NK-92 (cell line): ENCODE results near the gene HDAC10.
"Not testable (repeated sequence)": the region's sequence is repeated elsewhere in the genome, so short reads cannot be mapped to it uniquely, and the experiment has no call there.

Source experiments
- DNase-seq: peaks from one replicate; lab custom pipeline; 2025; ENCODE audit not compliant: unreplicated experiment; lab: John Stamatoyannopoulos, UW

Gene HDAC10

DNA sequence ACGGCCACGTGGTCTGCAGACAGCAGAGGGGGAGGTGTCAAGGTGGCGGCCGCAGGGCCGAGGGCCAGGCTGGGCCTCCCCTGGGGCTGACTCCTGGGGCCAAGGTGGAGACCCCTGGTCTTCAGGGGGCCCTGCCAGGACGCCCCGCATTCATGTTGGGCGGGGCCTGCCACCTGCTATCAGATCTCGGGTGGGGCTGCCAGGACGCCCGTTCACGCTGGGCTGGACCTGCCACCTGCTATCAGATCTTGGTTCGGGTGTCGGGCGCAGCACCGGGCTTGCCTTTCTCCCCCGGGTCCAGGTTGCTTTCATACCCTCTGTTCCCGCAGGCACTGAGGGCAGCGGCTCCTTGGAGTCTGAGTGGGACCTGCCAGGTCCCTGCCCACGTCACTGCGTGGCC lies 35.2 kb upstream of the HDAC10 start:
- no peak for DNase-seq

DNA sequence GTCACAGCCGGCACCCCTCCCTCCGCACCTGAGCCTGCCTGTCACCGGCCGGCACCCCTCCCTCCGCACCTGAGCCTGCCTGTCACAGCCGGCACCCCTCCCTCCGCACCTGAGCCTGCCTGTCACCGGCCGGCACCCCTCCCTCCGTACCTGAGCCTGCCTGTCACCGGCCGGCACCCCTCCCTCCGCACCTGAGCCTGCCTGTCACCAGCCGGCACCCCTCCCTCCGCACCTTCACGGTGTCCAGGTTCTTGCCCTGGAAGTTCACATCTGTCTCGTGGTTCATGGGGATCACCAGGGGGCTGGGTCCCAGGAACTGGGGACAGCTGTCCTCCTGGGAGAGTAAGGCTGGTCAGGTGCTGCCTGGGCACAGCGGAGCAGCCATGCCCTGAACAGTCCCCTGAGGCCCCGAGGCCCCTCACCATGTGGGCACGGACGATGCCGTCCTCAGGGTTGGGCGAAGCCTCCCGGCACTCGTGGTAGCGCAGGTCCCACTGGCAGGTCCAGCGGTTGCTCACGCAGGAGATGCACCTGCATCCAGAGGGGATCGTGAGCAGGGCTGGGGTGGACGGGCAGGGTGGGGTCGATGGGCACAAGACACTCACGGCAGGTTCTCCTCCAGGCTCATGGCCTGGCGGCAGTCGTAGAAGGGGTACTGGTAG lies 34.6 kb upstream of the HDAC10 start:
- no peak for DNase-seq

DNA sequence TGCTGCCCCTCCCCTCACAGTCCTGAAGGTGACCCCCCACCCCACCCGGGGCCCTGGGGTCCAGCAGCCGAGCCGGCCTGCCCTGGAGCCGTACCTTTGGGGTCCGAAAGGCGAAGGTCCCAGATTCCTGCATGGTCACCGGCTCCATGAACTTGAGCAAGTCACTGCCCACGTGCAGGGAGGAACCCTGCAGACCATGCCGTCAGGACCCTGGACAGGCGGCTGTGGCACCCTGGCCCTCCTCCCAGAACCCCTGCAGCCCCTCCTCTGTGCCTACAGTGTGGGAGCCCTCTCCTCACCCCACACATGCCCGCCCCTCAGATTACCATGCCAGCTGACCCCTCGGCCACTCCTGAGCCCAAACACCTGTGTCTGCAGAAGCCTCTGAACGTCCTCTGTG lies 33.4 kb upstream of the HDAC10 start:
- DNase-seq = no peak

DNA sequence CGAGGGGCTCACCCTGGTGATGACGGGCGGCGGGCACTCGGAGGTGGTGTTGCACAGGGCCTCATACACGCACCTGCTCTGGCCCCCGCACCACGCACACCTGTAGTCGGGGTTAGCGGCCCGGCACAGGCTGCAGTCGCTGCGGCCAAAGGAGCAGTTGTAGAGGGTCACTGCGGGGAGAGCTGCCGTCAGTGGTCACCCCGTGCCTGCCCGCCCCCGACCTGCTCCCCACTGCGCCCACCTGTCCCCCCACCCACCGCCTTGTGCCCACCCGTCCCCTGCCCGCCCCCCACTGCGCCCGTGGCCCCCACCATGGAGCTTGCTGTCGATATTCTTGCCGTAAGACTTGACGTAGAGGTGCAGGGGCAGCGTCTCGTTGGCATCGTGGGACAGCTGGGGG lies 32.8 kb upstream of the HDAC10 start:
- DNase-seq = no peak

DNA sequence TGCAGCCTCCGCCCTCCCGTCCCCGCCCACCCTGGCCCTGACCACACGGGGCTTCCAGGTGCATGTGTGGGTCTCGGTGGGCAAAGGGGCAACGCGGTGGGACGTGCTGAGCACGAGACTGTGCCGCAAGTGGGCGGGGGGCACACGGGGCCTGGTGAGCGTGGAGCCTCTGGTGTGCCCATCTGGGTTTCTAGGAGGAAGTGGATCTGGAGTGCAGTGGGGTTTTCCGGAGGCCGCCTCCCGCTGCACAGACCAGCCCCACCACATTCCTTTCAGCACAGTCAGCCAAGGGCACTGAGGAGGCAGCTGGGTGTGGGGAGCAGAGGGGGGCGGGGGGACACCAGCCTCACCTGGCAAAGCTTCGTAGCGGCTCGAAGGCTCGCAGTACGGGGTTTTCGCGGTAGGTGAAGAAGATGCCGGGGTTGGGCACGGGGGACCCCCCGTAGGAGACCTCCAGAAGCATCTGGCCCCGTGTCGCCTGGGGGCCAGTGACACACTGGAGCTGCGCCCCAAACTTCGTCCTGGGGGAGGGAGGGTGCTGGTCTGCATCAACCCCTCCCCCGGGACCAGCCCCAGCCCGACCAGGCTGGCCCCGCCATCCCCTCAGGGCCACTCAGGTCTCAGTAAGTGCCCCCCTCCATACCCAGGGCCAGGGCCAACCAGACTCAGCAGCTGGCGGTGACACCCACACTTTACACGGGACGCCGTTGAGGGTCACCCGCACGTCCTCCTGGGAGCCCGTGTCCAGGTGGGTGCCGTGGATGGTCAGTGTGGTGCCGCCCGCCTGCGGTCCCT lies 31.5 kb upstream of the HDAC10 start:
- DNase-seq = no peak

DNA sequence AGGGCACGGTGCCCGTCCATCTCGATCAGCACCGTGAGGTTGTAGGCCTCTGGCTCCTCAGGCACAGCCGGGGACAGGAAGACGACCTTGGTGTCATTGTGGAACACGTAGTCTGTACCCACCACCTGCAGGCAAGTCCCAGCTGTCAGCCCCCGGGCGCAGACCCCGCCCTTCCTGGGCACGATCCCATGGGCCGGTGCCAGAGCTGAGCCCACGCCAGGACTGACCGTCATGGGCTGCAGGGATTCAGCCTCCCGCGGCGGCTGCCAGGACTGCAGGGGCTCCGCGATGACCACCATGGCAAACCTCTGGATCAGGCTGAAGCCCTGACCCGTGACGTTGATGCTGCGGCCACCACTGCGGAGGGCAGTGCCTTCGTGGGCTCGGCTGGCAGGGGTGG lies 30.9 kb upstream of the HDAC10 start:
- DNase-seq = no peak

DNA sequence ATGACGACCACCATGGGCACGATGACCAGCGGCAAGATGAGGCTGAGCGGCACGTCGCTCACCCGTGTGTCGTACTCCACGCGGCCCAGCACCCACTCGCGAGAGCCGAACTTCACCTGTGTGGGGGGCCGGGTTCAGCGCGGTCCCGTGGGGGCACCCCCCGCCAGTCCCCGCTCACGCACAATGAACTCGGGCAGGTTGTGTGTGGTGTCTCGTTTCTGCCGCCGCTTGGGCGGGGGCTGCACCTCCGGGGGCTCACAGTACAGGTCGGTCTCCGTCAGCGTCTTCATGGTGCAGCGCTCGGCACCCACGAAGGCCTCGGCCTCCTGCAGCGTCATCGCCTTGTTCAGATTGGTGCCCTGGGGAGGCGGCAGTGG lies 30.3 kb upstream of the HDAC10 start:
- no peak for DNase-seq

DNA sequence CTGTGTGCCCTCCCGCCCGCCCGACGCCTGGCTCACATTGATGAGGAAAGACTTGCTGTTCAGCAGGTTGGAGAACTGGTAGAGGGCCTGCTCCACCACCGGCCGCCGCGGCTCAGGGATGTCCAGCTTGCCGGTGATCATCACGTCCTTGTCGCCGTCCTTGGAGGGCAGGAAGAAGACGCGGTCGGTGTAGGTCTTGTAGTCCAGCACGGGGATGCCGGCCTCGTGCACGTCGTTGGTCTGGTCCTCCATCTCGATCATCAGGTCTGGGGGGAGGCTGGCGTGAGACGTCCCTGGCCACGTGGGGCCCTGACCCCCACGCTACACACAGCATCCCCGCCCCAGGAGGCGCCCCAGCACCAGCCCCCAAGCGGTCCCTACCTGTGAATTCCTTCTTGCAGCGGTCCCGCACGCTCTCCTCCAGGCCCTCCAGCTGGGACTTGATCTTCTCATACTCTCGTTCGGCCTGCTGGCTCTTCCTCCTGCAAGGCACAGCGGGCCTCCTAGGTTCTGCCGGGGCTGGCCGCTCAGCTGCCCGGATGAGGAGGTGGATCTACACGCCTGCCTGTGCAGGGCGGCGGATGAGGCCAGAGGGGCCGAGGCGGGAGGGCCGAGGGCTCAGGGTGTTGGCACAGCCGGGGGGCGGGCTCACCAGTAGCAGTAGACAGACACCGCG lies 29.8 kb upstream of the HDAC10 start:
- no peak for DNase-seq

DNA sequence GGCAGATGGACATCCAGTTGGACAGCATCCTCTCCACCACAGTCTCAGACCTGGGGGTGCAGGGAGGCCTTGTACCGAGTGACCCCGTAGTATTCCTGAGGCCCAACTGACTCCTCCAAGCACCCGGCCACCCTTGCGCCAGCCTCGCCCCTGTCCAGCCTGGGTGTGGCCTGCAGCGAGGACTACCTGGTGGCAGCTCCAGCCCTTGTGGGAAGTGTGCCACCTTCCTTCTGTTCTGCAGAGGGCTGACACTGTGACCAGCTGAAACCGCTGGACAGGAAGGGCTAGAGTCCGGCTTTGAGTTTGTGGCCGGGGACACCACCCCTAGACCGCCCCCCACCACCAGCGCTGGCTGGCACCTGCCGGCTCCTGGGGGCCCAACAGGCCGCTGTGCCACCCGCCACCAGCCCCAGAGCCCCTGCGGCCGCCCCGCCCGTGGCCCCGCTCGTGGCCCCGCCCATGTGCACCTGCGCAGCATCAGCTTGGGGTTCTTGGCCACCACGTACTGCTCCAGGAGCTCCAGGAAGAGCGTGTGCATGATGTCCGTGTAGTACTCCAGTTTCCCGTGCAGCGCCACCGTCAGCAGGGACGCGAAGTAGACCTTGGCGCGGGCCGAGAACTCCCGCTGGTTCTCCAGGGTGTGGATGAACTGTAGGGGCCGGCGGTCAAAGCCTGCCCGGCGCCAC lies 29.1 kb upstream of the HDAC10 start:
- no peak for DNase-seq

DNA sequence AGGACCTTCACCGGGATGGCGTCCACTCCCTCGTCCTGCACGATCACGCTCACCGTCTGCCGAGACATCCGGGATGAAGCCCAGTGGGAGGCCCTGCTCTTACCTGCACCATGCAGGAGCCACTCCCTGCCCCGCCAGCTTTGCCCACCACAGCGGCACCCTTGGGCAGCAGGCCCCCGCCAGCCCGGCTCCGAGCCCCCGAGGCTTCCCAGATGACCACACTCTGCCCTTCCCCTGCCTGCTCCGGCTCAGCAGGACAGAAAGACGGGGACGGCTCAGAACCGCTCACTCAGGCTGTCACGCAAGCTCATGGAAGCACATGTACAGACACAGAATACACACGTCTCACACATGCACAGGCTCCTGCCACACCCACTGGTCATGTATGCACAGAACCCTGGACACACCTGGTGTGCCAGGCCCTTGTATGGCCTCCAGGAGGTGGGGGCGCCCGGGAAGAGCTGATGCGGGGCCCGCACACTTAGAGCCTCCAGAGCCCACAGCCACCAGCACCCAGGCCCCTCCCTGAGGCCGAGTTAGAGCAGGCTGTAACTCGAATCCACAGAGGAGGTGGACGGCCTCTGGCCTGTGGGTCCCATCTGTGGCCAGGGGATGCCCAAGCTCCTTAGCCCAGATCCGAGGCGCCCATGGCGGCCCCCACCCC lies 28.0 kb upstream of the HDAC10 start:
- no peak for DNase-seq

DNA sequence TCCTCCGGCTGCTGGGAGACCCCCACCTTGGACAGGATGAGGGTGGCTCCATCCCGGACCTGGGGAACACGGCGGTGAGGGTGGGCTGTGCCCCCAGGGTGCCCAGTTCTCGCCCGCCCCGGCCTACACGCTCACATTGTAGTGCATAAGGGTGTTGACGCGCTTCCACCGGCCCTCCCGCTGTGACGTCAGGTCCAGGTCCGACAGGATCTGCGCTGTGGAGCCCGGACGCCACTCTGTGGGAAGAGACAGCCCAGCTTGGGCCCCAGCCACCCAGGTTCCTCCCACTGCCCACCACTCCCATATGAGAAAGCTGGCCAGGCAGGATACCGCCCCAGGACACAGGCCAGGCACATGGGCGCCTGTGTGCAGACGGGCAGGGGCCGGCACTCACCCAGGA lies 27.4 kb upstream of the HDAC10 start:
- no peak for DNase-seq

DNA sequence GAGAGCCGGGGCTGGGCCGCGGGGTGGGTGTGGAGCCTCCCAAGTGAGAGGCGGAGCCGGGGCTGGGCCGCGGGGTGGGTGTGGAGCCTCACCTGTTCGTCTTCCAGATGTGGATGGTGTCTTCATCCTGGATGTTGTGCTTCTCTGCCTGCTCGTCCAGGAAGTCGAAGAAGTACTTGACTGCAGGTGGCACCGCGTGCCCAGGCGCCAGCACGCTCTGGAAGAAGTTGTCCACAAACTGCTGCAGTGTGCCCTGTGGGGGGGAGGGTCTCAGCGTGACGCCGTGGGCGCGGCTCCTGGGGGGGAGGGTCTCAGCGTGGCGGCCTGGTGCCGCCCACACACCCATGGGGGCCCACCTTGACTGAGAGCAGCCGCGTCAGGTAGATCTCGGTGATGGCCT lies 26.7 kb upstream of the HDAC10 start:
- DNase-seq = no peak

DNA sequence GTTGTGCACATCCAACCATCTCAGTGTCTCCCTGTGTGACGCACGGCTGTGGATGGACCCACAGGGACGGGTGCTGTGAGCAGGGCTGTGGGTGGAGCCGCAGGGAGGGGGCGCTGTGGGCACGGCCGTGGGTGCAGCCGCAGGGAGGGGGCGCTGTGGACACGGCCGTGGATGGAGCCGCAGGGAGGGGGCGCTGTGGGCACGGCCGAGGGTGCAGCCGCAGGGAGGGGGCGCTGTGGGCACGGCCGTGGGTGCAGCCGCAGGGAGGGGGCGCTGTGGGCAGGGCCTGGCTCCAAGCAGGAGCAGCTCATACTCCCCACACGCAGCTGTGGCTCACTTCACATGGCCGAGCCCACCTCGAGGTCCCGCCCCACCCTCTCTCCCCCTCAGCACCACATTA lies 25.1 kb upstream of the HDAC10 start:
- DNase-seq = no peak

DNA sequence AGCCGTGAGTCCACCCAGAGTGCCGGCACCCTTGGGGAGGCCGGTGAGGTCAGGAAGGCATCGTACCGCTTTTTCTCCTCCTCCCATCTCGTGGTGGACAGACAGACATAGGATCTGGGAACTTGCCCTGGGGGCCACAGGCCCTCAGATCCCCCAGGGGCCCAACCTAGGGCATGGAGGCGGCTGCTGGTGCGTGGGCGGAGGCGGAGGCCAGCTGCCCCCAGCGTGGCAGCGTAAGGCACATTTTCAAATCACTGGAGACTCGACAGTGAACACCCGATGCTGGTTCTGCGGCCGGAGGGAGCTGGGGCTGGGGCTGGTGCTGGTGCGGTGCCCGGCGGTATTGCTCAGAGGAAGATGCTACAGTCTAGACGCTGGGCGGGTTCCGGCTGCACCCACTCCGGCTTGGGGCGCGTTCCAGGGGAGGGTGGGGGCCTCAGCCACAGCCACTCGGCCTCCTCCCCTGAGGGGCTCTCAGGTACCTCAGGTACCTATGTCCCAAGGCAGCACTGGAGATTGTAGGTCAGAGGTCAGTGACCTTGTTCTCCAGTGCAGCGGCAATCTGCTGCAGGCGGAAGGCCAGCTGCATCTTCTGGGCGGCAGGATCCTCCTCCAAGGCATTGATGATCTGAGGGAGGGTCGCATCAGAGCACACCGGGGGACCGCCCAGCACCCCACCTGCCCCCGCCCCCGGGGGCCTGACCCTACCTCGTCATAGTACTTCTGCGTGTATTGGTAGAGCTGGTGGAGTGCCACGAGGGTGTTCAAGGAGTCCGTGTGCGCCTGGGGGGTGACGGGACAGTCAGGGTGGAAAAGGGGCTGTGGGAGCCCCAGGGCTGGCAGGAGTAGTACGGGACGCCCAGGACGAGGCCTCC lies 24.4 kb upstream of the HDAC10 start:
- no peak for DNase-seq

DNA sequence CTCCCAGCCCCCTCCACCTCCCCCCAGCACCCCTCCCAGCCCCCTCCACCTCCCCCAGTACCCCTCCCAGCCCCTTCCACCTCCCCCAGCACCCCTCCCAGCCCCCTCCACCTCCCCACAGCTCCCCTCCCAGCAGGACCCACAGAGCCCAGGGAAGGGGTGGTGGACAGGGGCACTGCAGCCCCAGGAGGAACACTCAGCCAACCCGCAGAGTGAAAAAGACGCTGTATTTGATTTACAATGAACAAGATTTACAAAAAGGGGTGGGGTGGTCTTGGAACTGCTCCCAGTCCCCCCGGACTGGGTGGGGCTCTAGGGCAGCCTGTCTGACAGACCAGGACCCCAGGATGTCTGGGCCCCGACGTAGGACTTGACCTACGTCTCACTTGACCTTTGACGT lies 23.7 kb upstream of the HDAC10 start:
- DNase-seq = no peak

DNA sequence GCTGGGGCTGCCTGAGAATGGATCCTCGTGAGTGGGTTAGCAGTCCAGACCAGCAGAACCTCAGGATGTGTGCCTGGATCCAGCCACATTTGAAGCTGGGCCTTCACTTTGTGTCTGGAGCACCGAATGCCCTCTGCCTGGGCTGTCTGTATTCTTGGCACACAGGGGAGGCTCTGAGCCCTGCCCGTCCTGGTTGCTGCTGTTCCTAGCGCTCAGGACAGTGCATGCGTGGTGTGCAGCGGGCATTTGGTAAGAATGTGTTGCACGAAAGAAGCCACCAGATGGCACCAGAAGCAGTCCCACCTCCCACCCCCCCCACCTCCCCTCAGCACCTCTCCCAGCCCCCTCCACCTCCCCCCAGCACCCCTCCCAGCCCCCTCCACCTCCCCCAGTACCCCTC lies 23.2 kb upstream of the HDAC10 start:
- no peak for DNase-seq

DNA sequence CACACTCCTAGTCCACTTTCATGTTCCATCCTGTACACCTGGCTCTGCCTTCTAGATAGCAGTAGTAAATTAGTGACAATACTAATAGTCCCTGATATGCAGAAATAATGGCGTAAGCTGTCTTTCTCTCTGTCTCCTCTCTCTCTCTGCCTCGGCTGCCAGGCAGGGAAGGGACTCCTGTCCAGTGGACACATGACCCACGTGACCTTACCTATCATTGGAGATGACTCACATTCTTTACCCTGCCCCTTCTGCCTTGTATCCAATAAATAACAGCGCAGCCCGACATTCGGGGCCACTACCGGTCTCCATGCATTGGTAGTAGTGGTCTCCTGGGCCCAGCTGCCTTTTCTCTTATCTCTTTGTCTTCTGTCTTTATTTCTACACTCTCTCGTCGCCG lies 22.7 kb upstream of the HDAC10 start:
- DNase-seq = not testable (repeated sequence)

DNA sequence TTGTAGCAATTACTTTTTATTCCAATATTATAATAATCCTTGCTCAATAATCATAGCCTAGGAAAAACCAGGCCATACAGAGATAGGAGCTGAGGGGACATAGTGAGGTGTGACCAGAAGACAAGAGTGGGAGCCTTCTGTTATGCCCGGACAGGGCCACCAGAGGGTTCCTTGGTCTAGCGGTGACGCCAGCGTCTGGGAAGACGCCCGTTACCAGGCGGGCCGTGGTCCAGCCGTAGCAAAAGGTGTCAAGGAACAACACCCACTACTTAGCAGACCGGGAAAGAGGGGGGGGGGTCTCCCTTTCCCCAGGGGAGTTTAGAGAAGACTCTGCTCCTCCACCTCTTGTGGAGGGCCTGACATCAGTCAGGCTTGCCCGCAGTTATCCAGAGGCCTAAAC lies 22.3 kb upstream of the HDAC10 start:
- DNase-seq = not testable (repeated sequence)

DNA sequence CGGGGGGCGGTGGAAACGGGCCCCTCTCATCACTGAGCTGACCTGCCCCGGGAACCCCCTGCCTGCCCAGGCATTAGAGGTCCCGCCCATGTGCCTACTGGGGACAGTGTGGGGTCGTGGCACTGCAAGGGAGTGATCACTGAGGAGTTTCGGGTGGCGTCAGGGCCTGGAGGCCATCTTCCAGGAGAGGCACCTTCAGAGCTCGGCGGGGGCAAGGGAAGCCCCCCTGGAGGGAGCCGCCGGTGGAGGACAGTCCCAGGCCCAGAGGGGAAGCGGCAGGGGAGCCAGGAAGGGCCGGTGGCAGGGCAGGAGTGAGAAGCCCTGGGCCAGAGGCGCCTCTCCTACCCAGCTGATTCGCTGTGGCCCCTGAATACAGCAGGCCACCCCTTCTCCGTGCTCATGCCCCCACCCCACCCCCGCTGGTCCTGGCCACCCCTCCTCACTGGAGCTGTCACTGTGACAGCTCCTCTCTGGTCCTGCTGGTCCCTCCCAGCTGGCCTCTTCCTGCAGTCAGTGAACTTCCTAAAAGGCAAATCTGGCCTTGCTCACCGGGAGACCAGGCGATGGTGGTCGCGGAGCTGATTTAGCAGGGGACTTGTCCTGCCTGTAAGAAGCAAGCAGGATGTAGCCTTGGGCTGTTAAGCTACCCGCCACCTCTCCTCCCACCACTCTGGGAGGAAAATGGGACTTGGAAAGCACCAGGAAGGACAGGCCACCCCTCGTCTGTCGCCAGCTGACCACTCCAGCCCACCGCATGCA lies 21.2 kb upstream of the HDAC10 start:
- DNase-seq = no peak
